Liver (tissue), 9 donors: Measurements from ENCODE around the gene UGT1A7. TPM values are rescaled to one million over a fixed set of nuclear protein-coding genes. Genes with fewer than 3 reads are reported as not detected.

Source experiments
- DNase-seq: peaks from one replicate; pipeline ENCODE4 v3.0.0-alpha.2; 2017; ENCODE audit warnings: low spot score
- H3K27ac ChIP-seq, 2 donors: one replicate each; pipeline ENCODE4 v1.7.0; 2013; ENCODE audit warnings: inconsistent platforms in 2 of 2, low read length in 2 of 2, control low read depth in 1 of 2, low read depth in 1 of 2, mild to moderate bottlenecking in 1 of 2
- H3K27me3 ChIP-seq, 4 donors: one replicate each; pipeline versions ENCODE4 v1.6.1 to v1.7.0; 2013; ENCODE audit warnings: low read length in 3 of 4, inconsistent platforms in 1 of 4, mild to moderate bottlenecking in 1 of 4, moderate library complexity in 1 of 4; ENCODE audit not compliant: control insufficient read depth in 4 of 4, insufficient read depth in 4 of 4
- H3K36me3 ChIP-seq, 4 donors: one replicate each; pipeline versions ENCODE4 v1.6.1 to v1.7.0; 2013; ENCODE audit warnings: low read length in 3 of 4, mild to moderate bottlenecking in 3 of 4, low read depth in 1 of 4, moderate library complexity in 1 of 4; ENCODE audit not compliant: control insufficient read depth in 4 of 4, insufficient read depth in 3 of 4
- H3K4me1 ChIP-seq, 4 donors: one replicate each; pipeline versions ENCODE4 v1.6.1 to v1.7.0; 2013; ENCODE audit warnings: low read length in 3 of 4, mild to moderate bottlenecking in 3 of 4, moderate library complexity in 1 of 4; ENCODE audit not compliant: control insufficient read depth in 4 of 4, insufficient read depth in 4 of 4
- H3K4me3 ChIP-seq, 3 donors: one replicate each; pipeline versions ENCODE4 v1.6.1 to v1.7.0; 2013; ENCODE audit warnings: low read length in 3 of 3, control low read depth in 1 of 3, low read depth in 1 of 3, mild to moderate bottlenecking in 1 of 3
- H3K9ac ChIP-seq, 2 donors: one replicate each; pipeline ENCODE4 v1.7.0; 2013; ENCODE audit warnings: low read length in 2 of 2, mild to moderate bottlenecking in 2 of 2, moderate library complexity in 2 of 2, control low read depth in 1 of 2, low read depth in 1 of 2
- H3K9me3 ChIP-seq, 4 donors: one replicate each; pipeline versions ENCODE4 v1.6.1 to v1.7.0; 2013; ENCODE audit warnings: low read length in 3 of 4; ENCODE audit not compliant: control insufficient read depth in 4 of 4
- EGR1 ChIP-seq, 2 donors: IDR thresholded peaks; 2 replicates each; pipeline ENCODE4 v1.6.1; 2016 to 2018; ENCODE audit warnings: antibody characterized with exemption in 2 of 2, low read depth in 2 of 2
- FOXA1 ChIP-seq: IDR thresholded peaks from 2 replicates; pipeline ENCODE4 v1.6.1; 2016; ENCODE audit warnings: antibody characterized with exemption
- FOXA2 ChIP-seq: IDR thresholded peaks from 2 replicates; pipeline ENCODE4 v1.6.1; 2016; ENCODE audit warnings: antibody characterized with exemption
- GABPA ChIP-seq, 2 donors: IDR thresholded peaks in 1 of 2; conservative IDR thresholded peaks in 1 of 2; 2 replicates each; pipeline ENCODE4 v1.6.1; 2016; ENCODE audit warnings: antibody characterized with exemption in 2 of 2, mild to moderate bottlenecking in 1 of 2, moderate library complexity in 1 of 2
- HNF4A ChIP-seq, 2 donors: conservative IDR thresholded peaks; 2 replicates each; pipeline ENCODE4 v1.6.1; 2016; ENCODE audit warnings: antibody characterized with exemption in 2 of 2, mild to moderate bottlenecking in 2 of 2
- HNF4G ChIP-seq: IDR thresholded peaks from 2 replicates; pipeline ENCODE4 v1.6.1; 2016; ENCODE audit warnings: antibody characterized with exemption
- JUND ChIP-seq, 2 donors: IDR thresholded peaks; 2 replicates each; pipeline ENCODE4 v1.6.1; 2016; ENCODE audit warnings: antibody characterized with exemption in 2 of 2
- MAX ChIP-seq: IDR thresholded peaks from 2 replicates; pipeline ENCODE4 v1.6.1; 2016; ENCODE audit warnings: antibody characterized with exemption
- NR2F2 ChIP-seq: IDR thresholded peaks from 2 replicates; pipeline ENCODE4 v1.6.1; 2016; ENCODE audit warnings: antibody characterized with exemption
- RAD21 ChIP-seq, 2 donors: IDR thresholded peaks; 2 replicates each; pipeline ENCODE4 v1.6.1; 2016; ENCODE audit warnings: antibody characterized with exemption in 2 of 2, mild to moderate bottlenecking in 2 of 2
- RXRA ChIP-seq, 2 donors: IDR thresholded peaks; 2 replicates each; pipeline ENCODE4 v1.6.1; 2017 to 2018; ENCODE audit warnings: antibody characterized with exemption in 2 of 2, mild to moderate bottlenecking in 1 of 2
- SP1 ChIP-seq: IDR thresholded peaks from 2 replicates; pipeline ENCODE4 v1.6.1; 2018; ENCODE audit warnings: antibody characterized with exemption, mild to moderate bottlenecking
- TAF1 ChIP-seq: conservative IDR thresholded peaks from 2 replicates; pipeline ENCODE4 v1.6.1; 2016; ENCODE audit warnings: antibody characterized with exemption, mild to moderate bottlenecking
- YY1 ChIP-seq: IDR thresholded peaks from 2 replicates; pipeline ENCODE4 v1.6.1; 2016; ENCODE audit warnings: antibody characterized with exemption, mild to moderate bottlenecking
- WGBS: extraction: QIAGEN DNeasy Blood & Tissue Kit; methylation state at CpG from one replicate; pipeline ENCODE4 v1.1.7; 2013; 5-methylcytosine and 5-hydroxymethylcytosine counted together
- polyA plus RNA-seq, 2 donors: library from polyadenylated mRNA; stranded (reverse) in 1 of 2; unstranded in 1 of 2; fragments of 200-250 nt in 1 of 2; fragments of >200 nt in 1 of 2; fragmentation: Nextera tagmentation in 1 of 2; extraction: Ambion mirVana in 1 of 2; gene quantifications; one replicate each; pipeline versions ENCODE4 v1.2.1 to v1.2.3, GENCODE V29; 2013 to 2015
- total RNA-seq, 2 donors: library from RNA; depleted of rRNA; stranded (reverse); fragments of >200 nt; gene quantifications; one replicate each; pipeline ENCODE4 v1.2.3, GENCODE V29; 2014
- TF ChIP-seq, protein P1 (sequence below): fragments of 150-350 bp; IDR thresholded peaks from 2 replicates; pipeline ENCODE4 v1.5.1; 2017; ENCODE audit warnings: improper control_type of control experiment, low read depth, low read length; ENCODE audit not compliant: missing input control
- TF ChIP-seq, protein P2 (sequence below): IDR thresholded peaks from 2 replicates; pipeline ENCODE4 v1.6.1; 2016; ENCODE audit warnings: antibody characterized with exemption
- TF ChIP-seq, protein P3 (sequence below): IDR thresholded peaks from 2 replicates; pipeline ENCODE4 v1.6.1; 2016; ENCODE audit warnings: antibody characterized with exemption
- TF ChIP-seq, protein P4 (sequence below): IDR thresholded peaks from 2 replicates; pipeline ENCODE4 v1.6.1; 2016; ENCODE audit warnings: antibody characterized with exemption, mild to moderate bottlenecking
- donor health status: healthy.
- donor health status: healthy.
- donor health status: healthy.
- donor health status: healthy.
- donor health status: healthy.

The UGT1A7 gene
- total and polyA plus RNA-seq, 4 donors: 0.02 to 2.2 (median 0.38) TPM; not detected in 1

DNA sequence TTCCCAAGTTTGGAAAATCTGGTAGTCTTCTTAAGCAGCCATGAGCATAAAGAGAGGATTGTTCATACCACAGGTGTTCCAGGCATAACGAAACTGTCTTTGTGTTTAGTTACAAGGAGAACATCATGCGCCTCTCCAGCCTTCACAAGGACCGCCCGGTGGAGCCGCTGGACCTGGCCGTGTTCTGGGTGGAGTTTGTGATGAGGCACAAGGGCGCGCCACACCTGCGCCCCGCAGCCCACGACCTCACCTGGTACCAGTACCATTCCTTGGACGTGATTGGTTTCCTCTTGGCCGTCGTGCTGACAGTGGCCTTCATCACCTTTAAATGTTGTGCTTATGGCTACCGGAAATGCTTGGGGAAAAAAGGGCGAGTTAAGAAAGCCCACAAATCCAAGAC is 90.5 kb downstream of the UGT1A7 start:
- no peak overlapping the region for H3K27ac ChIP-seq
- no peak overlapping the region for H3K9ac ChIP-seq
- H3K4me1 ChIP-seq: no peaks in the 10 kb centered on the region
- no peaks in the 10 kb centered on the region for H3K9me3 ChIP-seq
- H3K4me3 ChIP-seq: no peak overlapping the region
- no peak for DNase-seq
- WGBS: 95% methylated on average over 16 of the region's 16 CpGs
- TF ChIP-seq, protein P1, sequence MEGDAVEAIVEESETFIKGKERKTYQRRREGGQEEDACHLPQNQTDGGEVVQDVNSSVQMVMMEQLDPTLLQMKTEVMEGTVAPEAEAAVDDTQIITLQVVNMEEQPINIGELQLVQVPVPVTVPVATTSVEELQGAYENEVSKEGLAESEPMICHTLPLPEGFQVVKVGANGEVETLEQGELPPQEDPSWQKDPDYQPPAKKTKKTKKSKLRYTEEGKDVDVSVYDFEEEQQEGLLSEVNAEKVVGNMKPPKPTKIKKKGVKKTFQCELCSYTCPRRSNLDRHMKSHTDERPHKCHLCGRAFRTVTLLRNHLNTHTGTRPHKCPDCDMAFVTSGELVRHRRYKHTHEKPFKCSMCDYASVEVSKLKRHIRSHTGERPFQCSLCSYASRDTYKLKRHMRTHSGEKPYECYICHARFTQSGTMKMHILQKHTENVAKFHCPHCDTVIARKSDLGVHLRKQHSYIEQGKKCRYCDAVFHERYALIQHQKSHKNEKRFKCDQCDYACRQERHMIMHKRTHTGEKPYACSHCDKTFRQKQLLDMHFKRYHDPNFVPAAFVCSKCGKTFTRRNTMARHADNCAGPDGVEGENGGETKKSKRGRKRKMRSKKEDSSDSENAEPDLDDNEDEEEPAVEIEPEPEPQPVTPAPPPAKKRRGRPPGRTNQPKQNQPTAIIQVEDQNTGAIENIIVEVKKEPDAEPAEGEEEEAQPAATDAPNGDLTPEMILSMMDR: no peak
- no peak for TF ChIP-seq HNF4A (conservative IDR thresholded peaks at IDR 0.05)
- peaks cover 6 to 49% (median 40%) of the 10 kb centered on the region in 4 donors for H3K36me3 ChIP-seq
- H3K27me3 ChIP-seq: no peaks in the 10 kb centered on the region

- H3K9ac ChIP-seq: no peak overlapping the region
- H3K27me3 ChIP-seq: no peaks in the 10 kb centered on the region
- H3K4me3 ChIP-seq: no peak overlapping the region
- no peak for TF ChIP-seq TAF1
- TF ChIP-seq HNF4G: no peak
- TF ChIP-seq JUND (IDR thresholded peaks at IDR 0.05): no peak
- TF ChIP-seq, protein P2, sequence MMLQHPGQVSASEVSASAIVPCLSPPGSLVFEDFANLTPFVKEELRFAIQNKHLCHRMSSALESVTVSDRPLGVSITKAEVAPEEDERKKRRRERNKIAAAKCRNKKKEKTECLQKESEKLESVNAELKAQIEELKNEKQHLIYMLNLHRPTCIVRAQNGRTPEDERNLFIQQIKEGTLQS: no peak
- no peak for TF ChIP-seq EGR1 (IDR thresholded peaks at IDR 0.05; ENCODE audit: low read depth in 2 of 2)
- TF ChIP-seq, protein P3, sequence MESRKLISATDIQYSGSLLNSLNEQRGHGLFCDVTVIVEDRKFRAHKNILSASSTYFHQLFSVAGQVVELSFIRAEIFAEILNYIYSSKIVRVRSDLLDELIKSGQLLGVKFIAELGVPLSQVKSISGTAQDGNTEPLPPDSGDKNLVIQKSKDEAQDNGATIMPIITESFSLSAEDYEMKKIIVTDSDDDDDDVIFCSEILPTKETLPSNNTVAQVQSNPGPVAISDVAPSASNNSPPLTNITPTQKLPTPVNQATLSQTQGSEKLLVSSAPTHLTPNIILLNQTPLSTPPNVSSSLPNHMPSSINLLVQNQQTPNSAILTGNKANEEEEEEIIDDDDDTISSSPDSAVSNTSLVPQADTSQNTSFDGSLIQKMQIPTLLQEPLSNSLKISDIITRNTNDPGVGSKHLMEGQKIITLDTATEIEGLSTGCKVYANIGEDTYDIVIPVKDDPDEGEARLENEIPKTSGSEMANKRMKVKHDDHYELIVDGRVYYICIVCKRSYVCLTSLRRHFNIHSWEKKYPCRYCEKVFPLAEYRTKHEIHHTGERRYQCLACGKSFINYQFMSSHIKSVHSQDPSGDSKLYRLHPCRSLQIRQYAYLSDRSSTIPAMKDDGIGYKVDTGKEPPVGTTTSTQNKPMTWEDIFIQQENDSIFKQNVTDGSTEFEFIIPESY: no peak
- TF ChIP-seq FOXA1: no peak
- no peak for TF ChIP-seq HNF4A (conservative IDR thresholded peaks at IDR 0.05)
- TF ChIP-seq MAX: no peak
- no peak for TF ChIP-seq RAD21 (IDR thresholded peaks at IDR 0.05)
- no peak for TF ChIP-seq FOXA2
- TF ChIP-seq, protein P4, sequence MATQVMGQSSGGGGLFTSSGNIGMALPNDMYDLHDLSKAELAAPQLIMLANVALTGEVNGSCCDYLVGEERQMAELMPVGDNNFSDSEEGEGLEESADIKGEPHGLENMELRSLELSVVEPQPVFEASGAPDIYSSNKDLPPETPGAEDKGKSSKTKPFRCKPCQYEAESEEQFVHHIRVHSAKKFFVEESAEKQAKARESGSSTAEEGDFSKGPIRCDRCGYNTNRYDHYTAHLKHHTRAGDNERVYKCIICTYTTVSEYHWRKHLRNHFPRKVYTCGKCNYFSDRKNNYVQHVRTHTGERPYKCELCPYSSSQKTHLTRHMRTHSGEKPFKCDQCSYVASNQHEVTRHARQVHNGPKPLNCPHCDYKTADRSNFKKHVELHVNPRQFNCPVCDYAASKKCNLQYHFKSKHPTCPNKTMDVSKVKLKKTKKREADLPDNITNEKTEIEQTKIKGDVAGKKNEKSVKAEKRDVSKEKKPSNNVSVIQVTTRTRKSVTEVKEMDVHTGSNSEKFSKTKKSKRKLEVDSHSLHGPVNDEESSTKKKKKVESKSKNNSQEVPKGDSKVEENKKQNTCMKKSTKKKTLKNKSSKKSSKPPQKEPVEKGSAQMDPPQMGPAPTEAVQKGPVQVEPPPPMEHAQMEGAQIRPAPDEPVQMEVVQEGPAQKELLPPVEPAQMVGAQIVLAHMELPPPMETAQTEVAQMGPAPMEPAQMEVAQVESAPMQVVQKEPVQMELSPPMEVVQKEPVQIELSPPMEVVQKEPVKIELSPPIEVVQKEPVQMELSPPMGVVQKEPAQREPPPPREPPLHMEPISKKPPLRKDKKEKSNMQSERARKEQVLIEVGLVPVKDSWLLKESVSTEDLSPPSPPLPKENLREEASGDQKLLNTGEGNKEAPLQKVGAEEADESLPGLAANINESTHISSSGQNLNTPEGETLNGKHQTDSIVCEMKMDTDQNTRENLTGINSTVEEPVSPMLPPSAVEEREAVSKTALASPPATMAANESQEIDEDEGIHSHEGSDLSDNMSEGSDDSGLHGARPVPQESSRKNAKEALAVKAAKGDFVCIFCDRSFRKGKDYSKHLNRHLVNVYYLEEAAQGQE: no peak
- TF ChIP-seq SP1: no peak
- TF ChIP-seq, protein P1: no peak
- TF ChIP-seq YY1: no peak
- TF ChIP-seq GABPA (IDR thresholded peaks at IDR 0.05 in 1 of 2, conservative IDR thresholded peaks at IDR 0.05 in 1 of 2): no peak
- no peak for TF ChIP-seq RXRA (IDR thresholded peaks at IDR 0.05)
- no peak for TF ChIP-seq NR2F2
- peaks cover 6 to 46% (median 39%) of the 10 kb centered on the region in 4 donors for H3K36me3 ChIP-seq
- H3K4me1 ChIP-seq: no peaks in the 10 kb centered on the region
- no peak overlapping the region for H3K27ac ChIP-seq
- no peak for DNase-seq
- 74% methylated on average over 5 of the region's 5 CpGs for WGBS
- H3K9me3 ChIP-seq: peaks cover 0 to 2% (median 0%) of the 10 kb centered on the region in 4 donors
Observed at GRCh38 chr2:233772583-233772982, 90.9 kb downstream of the UGT1A7 start.
